Osteoblast (primary cell): ENCODE measurements around the gene TNNI2. TPM values are rescaled to one million over a fixed set of nuclear protein-coding genes. Genes with fewer than 3 reads are reported as not detected.
A peak's percentile ranks its signal among the peaks of the same experiment; 100 is the strongest.

Source experiments
- DNase-seq: peaks from one replicate; pipeline ENCODE4 v3.0.0; 2011; ENCODE audit warnings: low spot score, mixed read lengths; ENCODE audit not compliant: insufficient read length; ENCODE audit errors: missing footprints
- H2AFZ ChIP-seq: 2 replicates; pipeline ENCODE4 v1.6.0; 2011; ENCODE audit warnings: mild to moderate bottlenecking, low read length
- H3K27ac ChIP-seq: 2 replicates; pipeline ENCODE4 v1.5.1; 2011; ENCODE audit warnings: mild to moderate bottlenecking, low read depth, low read length, moderate library complexity
- H3K27me3 ChIP-seq: 2 replicates; pipeline ENCODE4 v1.6.0; 2012; ENCODE audit warnings: mild to moderate bottlenecking, control low read depth, inconsistent platforms, low read length, moderate library complexity; ENCODE audit not compliant: insufficient read depth
- H3K36me3 ChIP-seq: 2 replicates; pipeline ENCODE4 v1.5.1; 2011; ENCODE audit warnings: mild to moderate bottlenecking, low read length, control low read depth, moderate library complexity; ENCODE audit not compliant: insufficient read depth
- H3K4me1 ChIP-seq: 2 replicates; pipeline ENCODE4 v1.5.1; 2011; ENCODE audit warnings: mild to moderate bottlenecking, low read length, control low read depth, moderate library complexity; ENCODE audit not compliant: insufficient read depth
- H3K4me2 ChIP-seq: 2 replicates; pipeline ENCODE4 v1.6.0; 2011; ENCODE audit warnings: mild to moderate bottlenecking, low read length; ENCODE audit not compliant: insufficient read depth
- H3K4me3 ChIP-seq: fragments of 200-600 bp; sonication (generic); 3 replicates; pipeline ENCODE4 v1.5.1; 2012; ENCODE audit warnings: mild to moderate bottlenecking, low read length, inconsistent platforms; ENCODE audit not compliant: insufficient read depth
- H3K79me2 ChIP-seq: 2 replicates; pipeline ENCODE4 v1.6.0; 2012; ENCODE audit warnings: mild to moderate bottlenecking, low read length, control low read depth, inconsistent platforms; ENCODE audit not compliant: insufficient read depth
- H3K9me3 ChIP-seq: 2 replicates; pipeline ENCODE4 v1.5.1; 2011; ENCODE audit warnings: low read depth, low read length, control low read depth
- H4K20me1 ChIP-seq: 2 replicates; pipeline ENCODE4 v1.6.0; 2012; ENCODE audit warnings: mild to moderate bottlenecking, low read length, control low read depth; ENCODE audit not compliant: insufficient read depth
- CTCF ChIP-seq: IDR thresholded peaks from 2 replicates; pipeline ENCODE4 v1.5.1; 2011; ENCODE audit warnings: mild to moderate bottlenecking, low read depth, low read length, moderate library complexity; ENCODE audit errors: extremely low read depth
- total RNA-seq: library from RNA; depleted of rRNA; stranded (reverse); fragments of >200 nt; gene quantifications from 2 replicates; pipeline ENCODE4 v1.2.3, GENCODE V29; 2012

TNNI2 gene
- not detected in 2 replicates for total RNA-seq

- H3K4me2 ChIP-seq, result no peak within 1 kb of the TSS
- H3K4me3 ChIP-seq, result no peak within 1 kb of the TSS
- no peak for DNase-seq
- no peak within 1 kb of the TSS for H2AFZ ChIP-seq
- H3K9me3 ChIP-seq, result no peaks in the 10 kb centered on the region
- H3K36me3 ChIP-seq, result no peaks in the 10 kb centered on the region
- TF ChIP-seq CTCF, result no peak
- no peak within 1 kb of the TSS for H3K27ac ChIP-seq
- no peaks in the 10 kb centered on the region for H4K20me1 ChIP-seq
- H3K27me3 ChIP-seq, result no peaks in the 10 kb centered on the region
- no peaks in the 10 kb centered on the region for H3K4me1 ChIP-seq
- H3K79me2 ChIP-seq, result no peaks in the 10 kb centered on the region
Observed at GRCh38 chr11:1838426-1839144, at the start of gene TNNI2. TSS of gene TNNI2 (plus strand) at chr11:1838981. CDS start at chr11:1839697, 716 bp downstream.

- no peak for TF ChIP-seq CTCF
- Histone ChIP-seq H3K4me1 (peaks cover 4% of the 10 kb centered on the region), H3K79me2 (no peaks in the 10 kb centered on the region), H3K27ac (no peak overlapping the region), H4K20me1 (no peaks in the 10 kb centered on the region), H3K36me3 (no peaks in the 10 kb centered on the region), H3K4me2 (no peak overlapping the region), H3K4me3 (no peak overlapping the region), H3K9me3 (no peaks in the 10 kb centered on the region), H3K27me3 (peaks cover 28% of the 10 kb centered on the region), H2AFZ (no peak overlapping the region)
- no peak for DNase-seq
Observed at GRCh38 chr11:1791912-1792311, 46.9 kb upstream of the TNNI2 start.

- H3K4me1 ChIP-seq, result peaks cover 4% of the 10 kb centered on the region
- peak; percentile 66 for DNase-seq
- H3K4me2 ChIP-seq, result no peak overlapping the region
- no peaks in the 10 kb centered on the region for H3K9me3 ChIP-seq
- no peaks in the 10 kb centered on the region for H3K79me2 ChIP-seq
- H3K36me3 ChIP-seq, result no peaks in the 10 kb centered on the region
- no peak overlapping the region for H3K4me3 ChIP-seq
- no peaks in the 10 kb centered on the region for H4K20me1 ChIP-seq
- H3K27ac ChIP-seq, result no peak overlapping the region
- TF ChIP-seq CTCF, result no peak
- H3K27me3 ChIP-seq, result peaks cover 28% of the 10 kb centered on the region
- H2AFZ ChIP-seq, result no peak overlapping the region
Observed at GRCh38 chr11:1792461-1792860, 46.3 kb upstream of the TNNI2 start.

GRCh38 chr11:1793081-1793480 lies 45.7 kb upstream of the TNNI2 start:
- peaks cover 4% of the 10 kb centered on the region for H3K4me1 ChIP-seq
- no peaks in the 10 kb centered on the region for H4K20me1 ChIP-seq
- H3K4me2 ChIP-seq, result peak overlapping the region; percentile 69
- H3K36me3 ChIP-seq, result no peaks in the 10 kb centered on the region
- H3K9me3 ChIP-seq, result no peaks in the 10 kb centered on the region
- H3K27me3 ChIP-seq, result peaks cover 28% of the 10 kb centered on the region
- H3K4me3 ChIP-seq, result peak overlapping the region; percentile 47
- H3K27ac ChIP-seq, result no peak overlapping the region
- no peak for TF ChIP-seq CTCF
- no peak for DNase-seq
- no peaks in the 10 kb centered on the region for H3K79me2 ChIP-seq
- no peak overlapping the region for H2AFZ ChIP-seq
